ENCODE results near the gene AP2A2. TPM values are rescaled to one million over a fixed set of nuclear protein-coding genes. Genes with fewer than 3 reads are reported as not detected.

AP2A2 gene
- total RNA-seq, 1 experiment from 2014 or later: 55.5 TPM

- peaks cover 6% of the 10 kb centered on the region; the same call in 1 of the 2 replicates for H4K20me1 ChIP-seq (ENCODE audit: insufficient read depth)
- H3K79me2 ChIP-seq (ENCODE audit: insufficient read depth, low read length): peaks cover 79% of the 10 kb centered on the region
- H3K4me3 ChIP-seq (replicated peaks in 1 of 2; ENCODE audit: low read depth in 1 of 2, low read length in 2 of 2): no peak overlapping the region
- no peak overlapping the region for H3K4me2 ChIP-seq (ENCODE audit: low read length)
- POLR2A ChIA-PET: no interaction called here
- DNase-seq (ENCODE audit: low read depth, low spot score) (no peak), ATAC-seq (no peak)
- H3K36me3 ChIP-seq (ENCODE audit: control insufficient read depth in 1 of 2, insufficient read depth in 2 of 2, low read length in 2 of 2): peaks cover 0 to under 1% of the 10 kb centered on the region in 2 experiments; a peak in 3 of 4 replicates
- RAD21 ChIA-PET (ENCODE audit: low non-redundant PET in 1 of 2, low total read pairs in 2 of 2, uncharacterized antibody in 2 of 2, unreplicated experiment in 2 of 2): no interaction called here
- H3K4me1 ChIP-seq (ENCODE audit: control insufficient read depth in 1 of 2, insufficient read depth in 2 of 2, low read length in 2 of 2): no peaks in the 10 kb centered on the region
- H3K9me2 ChIP-seq (ENCODE audit: insufficient read depth): no peaks in the 10 kb centered on the region
- no peak for TF ChIP-seq TCF7L2 (IDR thresholded peaks at IDR 0.05; ENCODE audit: borderline replicate concordance, extremely low read depth, insufficient read depth, insufficient read length)
- CTCF ChIA-PET: no interaction called here
- H3K9me3 ChIP-seq (ENCODE audit: control insufficient read depth in 1 of 2, insufficient read depth in 1 of 2, low read depth in 1 of 2, low read length in 2 of 2): 0 out of 4 replicates have a peak, but pooled peaks cover 0 to 2% of the 10 kb centered on the region in 2 experiments
- intact Hi-C loops (cut with micrococcal nuclease): no loop called here
- H3K27ac ChIP-seq (ENCODE audit: low read depth, low read length): no peak overlapping the region
- BruUV-seq (replicated peaks): no TSS peak
- no peak overlapping the region for H2AFZ ChIP-seq (ENCODE audit: low read depth, low read length, poor library complexity, severe bottlenecking)
- H3K9ac ChIP-seq (ENCODE audit: low read length): no peak overlapping the region
- no peaks in the 10 kb centered on the region for H3K27me3 ChIP-seq (ENCODE audit: insufficient read depth, low read length)
Observed at GRCh38 chr11:954392-955153, 28.9 kb downstream of the AP2A2 start.

GRCh38 chr11:955154-956063, 29.7 kb downstream of the AP2A2 start:
- Histone ChIP-seq H3K4me3 (replicated peaks in 1 of 2; ENCODE audit: low read depth in 1 of 2, low read length in 2 of 2) (no peak overlapping the region), H3K27ac (ENCODE audit: low read depth, low read length) (no peak overlapping the region), H3K27me3 (ENCODE audit: insufficient read depth, low read length) (no peaks in the 10 kb centered on the region), H3K4me2 (ENCODE audit: low read length) (no peak overlapping the region), H2AFZ (ENCODE audit: low read depth, low read length, poor library complexity, severe bottlenecking) (no peak overlapping the region), H3K9me2 (ENCODE audit: insufficient read depth) (no peaks in the 10 kb centered on the region), H3K36me3 (ENCODE audit: control insufficient read depth in 1 of 2, insufficient read depth in 2 of 2, low read length in 2 of 2) (peaks cover 0 to 6% of the 10 kb centered on the region in 2 experiments; a peak in 3 of 4 replicates), H3K4me1 (ENCODE audit: control insufficient read depth in 1 of 2, insufficient read depth in 2 of 2, low read length in 2 of 2) (no peaks in the 10 kb centered on the region), H4K20me1 (ENCODE audit: insufficient read depth) (peaks cover 6% of the 10 kb centered on the region; the same call in 1 of the 2 replicates), H3K9ac (ENCODE audit: low read length) (no peak overlapping the region), H3K9me3 (ENCODE audit: control insufficient read depth in 1 of 2, insufficient read depth in 1 of 2, low read depth in 1 of 2, low read length in 2 of 2) (no peaks in the 10 kb centered on the region), H3K79me2 (ENCODE audit: insufficient read depth, low read length) (peaks cover 78% of the 10 kb centered on the region)
- ChIA-PET POLR2A (no interaction called here), RAD21 (ENCODE audit: low non-redundant PET in 1 of 2, low total read pairs in 2 of 2, uncharacterized antibody in 2 of 2, unreplicated experiment in 2 of 2) (no interaction called here), CTCF (no interaction called here)
- ATAC-seq: no peak
- no peak for TF ChIP-seq FOSL1 (IDR thresholded peaks at IDR 0.05; ENCODE audit: low read depth)
- no peak for TF ChIP-seq CBX3 (IDR thresholded peaks at IDR 0.05; ENCODE audit: low read depth)
- TF ChIP-seq ZFX (IDR thresholded peaks at IDR 0.05): no peak
- no peak for TF ChIP-seq CEBPB (IDR thresholded peaks at IDR 0.05; ENCODE audit: low read depth)
- TF ChIP-seq ZNF274 (IDR thresholded peaks at IDR 0.05; ENCODE audit: low read depth, low read length): no peak
- no peak for TF ChIP-seq REST (IDR thresholded peaks at IDR 0.05; ENCODE audit: low read depth)
- no peak for TF ChIP-seq SIN3A (IDR thresholded peaks at IDR 0.05; ENCODE audit: low read depth)
- no peak for TF ChIP-seq ZBTB33 (IDR thresholded peaks at IDR 0.05; ENCODE audit: extremely low read depth, insufficient replicate concordance, low read length)
- intact Hi-C loops (cut with micrococcal nuclease): no loop called here
- BruUV-seq (replicated peaks): no TSS peak
- no peak for DNase-seq (ENCODE audit: low read depth, low spot score)
